Measurements from ENCODE around the gene FUBP3.

GRCh38 chr9:130542457-130543228 lies 36.7 kb upstream of the FUBP3 start:
- TF ChIP-seq CTCF (IDR thresholded peaks at IDR 0.05; ENCODE audit: low read length) (no peak), EZH2phosphoT487 (IDR thresholded peaks at IDR 0.05; ENCODE audit: low read length) (no peak)

Data from MM.1S (cell line).